Activated gamma-delta T cell (primary cell): Measurements from ENCODE around the gene VPS26B.
"Not testable (repeated sequence)": the region's sequence is repeated elsewhere in the genome, so short reads cannot be mapped to it uniquely, and the experiment has no call there.

Experiments used
- DNase-seq: peaks from one replicate; lab custom pipeline; 2025; lab: John Stamatoyannopoulos, UW

VPS26B gene

DNA sequence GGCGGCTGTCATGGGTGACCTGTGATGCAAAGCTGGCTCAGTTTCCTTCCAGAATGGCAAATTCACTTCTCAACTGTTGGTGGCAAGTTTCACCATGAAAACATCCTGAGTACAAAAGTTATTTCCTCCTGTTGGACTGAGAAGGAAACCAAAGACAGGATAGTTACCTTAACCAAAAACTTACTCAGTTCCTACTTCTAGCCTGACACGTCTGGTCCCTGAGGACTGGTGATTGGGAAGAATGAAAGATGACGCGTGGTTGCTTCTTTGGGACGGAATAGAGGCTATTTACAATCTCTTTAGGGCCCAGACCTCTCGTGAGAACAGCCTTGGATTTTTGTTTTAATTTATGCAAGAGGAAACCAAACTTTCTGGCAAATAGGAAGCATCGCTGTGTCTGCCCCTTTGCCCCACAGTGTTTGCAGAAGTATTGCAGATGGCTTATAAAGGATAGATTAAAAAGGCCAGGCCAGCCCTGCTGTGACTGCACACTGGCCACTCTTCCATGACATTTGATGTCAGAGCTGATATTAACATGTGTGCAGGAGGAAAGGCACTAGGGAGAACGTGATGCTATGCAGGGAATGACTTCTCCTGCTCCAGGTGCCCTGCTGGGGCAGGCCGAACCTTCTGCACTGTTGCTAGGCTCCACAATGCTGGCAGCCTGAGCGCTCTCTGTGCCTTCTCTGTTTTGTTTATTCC, 7.6 kb downstream of the VPS26B start:
- no peak for DNase-seq

- no peak for DNase-seq
Observed at GRCh38 chr11:134233729-134234179, 9.3 kb downstream of the VPS26B start.

DNA sequence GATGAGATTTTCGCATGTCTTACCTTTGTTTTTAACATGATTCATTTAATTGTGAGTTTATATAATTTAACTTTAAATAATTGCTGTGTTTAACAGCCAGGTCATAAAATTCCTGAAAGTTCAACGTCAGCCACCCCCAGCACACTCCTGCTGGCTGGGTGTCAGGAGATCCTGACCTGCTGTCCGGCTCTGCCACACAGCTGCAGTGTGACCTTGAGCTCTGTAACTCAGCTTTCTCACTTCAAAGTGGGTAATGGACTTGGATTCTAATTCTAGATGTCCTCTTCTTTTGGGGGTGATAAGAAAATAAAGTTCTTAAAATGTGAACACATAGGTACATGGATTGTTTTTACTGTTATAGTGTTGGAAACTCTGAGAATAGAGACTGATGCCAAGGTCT, 10.9 kb downstream of the VPS26B start:
- DNase-seq, result no peak

DNA sequence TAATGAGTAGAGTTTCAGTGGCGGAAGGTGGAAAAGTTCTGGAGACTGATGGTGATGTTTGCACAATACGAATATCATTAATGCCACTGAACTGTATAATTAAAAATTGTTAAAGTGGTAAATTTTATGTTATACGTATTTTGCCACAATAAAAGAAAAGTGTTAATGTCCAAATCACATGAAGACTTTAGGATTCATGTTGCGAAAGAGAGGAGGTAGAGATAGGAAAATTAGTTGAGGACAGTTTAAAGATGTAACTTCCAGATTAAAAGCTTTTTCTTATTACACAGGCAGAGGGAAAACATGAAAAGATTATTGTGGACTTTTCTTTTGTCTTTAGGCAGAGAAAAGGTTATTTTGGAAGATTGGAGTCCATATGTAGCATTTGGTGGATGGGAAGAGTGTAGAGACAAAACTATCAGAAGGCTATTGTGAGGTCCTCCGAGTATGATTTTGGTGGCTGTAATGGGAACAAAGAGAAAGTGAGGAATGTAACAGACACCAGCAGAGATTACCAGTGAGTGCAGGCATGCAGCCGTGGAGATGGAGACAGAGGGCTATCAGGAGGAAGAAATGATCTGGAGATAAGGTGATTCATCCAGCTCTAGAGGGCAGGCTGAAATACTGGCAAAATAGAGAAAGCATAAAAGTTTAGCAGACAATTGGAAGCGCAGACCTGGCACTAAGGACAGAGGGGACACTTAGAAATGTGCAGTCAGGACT, 12.5 kb downstream of the VPS26B start:
- no peak for DNase-seq

DNA sequence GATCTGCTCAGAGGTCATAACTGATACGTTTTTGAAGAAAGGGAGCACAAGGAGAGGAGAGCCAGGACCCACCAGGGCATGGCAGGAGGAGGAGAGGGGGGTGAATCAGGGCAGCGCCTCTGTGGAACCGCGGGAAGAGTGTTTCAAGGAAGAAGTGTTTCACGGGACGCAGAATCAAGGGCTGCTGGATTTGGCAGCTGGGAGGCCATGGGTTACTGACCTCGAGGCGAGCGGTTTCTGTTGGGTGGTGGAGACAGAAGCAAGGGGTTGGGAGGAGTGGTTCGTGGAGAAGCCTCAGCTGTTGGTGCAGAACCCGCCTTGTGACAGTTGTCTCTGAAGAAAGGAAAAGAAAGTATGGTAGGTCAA, 13.1 kb downstream of the VPS26B start:
- DNase-seq, result no peak

GRCh38 chr11:134238956-134239355, 14.5 kb downstream of the VPS26B start:
- DNase-seq, result no peak

- no peak for DNase-seq
Observed at GRCh38 chr11:134240592-134240991, 16.1 kb downstream of the VPS26B start.

GRCh38 chr11:134242376-134242775, 17.9 kb downstream of the VPS26B start:
- DNase-seq, result no peak

DNA sequence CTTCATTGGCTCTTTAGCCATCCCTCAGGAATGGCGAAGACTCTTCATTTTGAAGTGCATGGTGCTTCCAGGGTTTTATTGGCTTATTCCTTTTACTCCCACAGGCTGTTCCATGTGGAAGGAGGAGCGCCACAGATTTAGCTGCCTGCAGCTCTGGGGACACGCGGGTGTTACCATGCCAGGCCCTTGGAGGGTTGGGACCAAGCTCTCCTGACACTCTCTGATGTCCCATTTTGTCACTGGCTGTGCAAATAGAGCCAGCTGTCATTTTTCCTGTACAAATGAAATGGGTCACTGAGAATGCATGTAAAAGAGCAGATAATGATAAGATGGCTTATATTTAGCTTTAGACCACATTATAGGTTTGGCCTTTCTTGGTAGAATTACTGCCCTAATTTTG, 19.4 kb downstream of the VPS26B start:
- no peak for DNase-seq

- no peak for DNase-seq
Observed at GRCh38 chr11:134244593-134244992, 20.1 kb downstream of the VPS26B start.

- DNase-seq, result no peak
Observed at GRCh38 chr11:134245434-134245833, 21.0 kb downstream of the VPS26B start.

DNA sequence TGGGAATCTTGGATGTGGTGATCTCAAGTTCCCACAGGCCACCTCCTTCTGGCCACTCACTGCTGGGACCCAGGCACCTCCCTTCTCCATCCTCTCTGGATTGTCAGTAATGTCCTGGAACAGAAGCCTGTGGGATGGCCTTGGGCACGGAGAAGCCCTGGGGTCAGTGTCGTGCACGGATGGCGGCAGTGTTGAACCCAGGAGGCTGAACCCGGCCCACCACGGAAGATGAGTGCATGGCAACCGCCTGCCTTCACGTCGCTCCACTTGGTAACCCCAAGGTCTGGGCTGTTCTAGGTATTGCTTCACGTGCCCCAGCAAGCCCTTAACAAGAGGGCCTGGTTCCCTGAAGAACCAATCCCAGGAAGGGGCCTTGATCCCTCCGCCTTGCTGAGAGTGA, 21.6 kb downstream of the VPS26B start:
- DNase-seq, result no peak

- DNase-seq, result no peak
Observed at GRCh38 chr11:134246678-134247077, 22.2 kb downstream of the VPS26B start.

- no peak for DNase-seq
Observed at GRCh38 chr11:134248910-134249480, 24.5 kb downstream of the VPS26B start.

- DNase-seq, result no peak
Observed at GRCh38 chr11:134250246-134250645, 25.8 kb downstream of the VPS26B start.

DNA sequence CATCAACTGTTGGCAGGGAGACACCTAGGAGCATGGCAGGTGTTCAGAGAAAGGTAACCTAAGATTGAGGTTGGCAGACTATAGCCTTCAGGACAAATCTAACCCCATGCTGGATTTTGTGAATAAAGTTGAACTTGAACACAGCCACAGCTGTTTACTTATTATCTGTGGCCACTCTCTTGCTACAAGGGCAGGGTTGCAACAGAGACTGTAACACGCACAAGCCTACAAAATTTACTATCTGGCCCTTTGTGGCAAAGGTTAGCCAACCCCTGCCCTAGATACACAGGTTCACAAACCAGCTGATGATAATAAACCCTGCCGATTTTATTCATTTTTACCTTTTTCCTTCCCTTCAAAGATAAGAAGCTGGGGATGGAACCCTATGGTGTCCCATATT, 26.2 kb downstream of the VPS26B start:
- DNase-seq, result no peak

DNA sequence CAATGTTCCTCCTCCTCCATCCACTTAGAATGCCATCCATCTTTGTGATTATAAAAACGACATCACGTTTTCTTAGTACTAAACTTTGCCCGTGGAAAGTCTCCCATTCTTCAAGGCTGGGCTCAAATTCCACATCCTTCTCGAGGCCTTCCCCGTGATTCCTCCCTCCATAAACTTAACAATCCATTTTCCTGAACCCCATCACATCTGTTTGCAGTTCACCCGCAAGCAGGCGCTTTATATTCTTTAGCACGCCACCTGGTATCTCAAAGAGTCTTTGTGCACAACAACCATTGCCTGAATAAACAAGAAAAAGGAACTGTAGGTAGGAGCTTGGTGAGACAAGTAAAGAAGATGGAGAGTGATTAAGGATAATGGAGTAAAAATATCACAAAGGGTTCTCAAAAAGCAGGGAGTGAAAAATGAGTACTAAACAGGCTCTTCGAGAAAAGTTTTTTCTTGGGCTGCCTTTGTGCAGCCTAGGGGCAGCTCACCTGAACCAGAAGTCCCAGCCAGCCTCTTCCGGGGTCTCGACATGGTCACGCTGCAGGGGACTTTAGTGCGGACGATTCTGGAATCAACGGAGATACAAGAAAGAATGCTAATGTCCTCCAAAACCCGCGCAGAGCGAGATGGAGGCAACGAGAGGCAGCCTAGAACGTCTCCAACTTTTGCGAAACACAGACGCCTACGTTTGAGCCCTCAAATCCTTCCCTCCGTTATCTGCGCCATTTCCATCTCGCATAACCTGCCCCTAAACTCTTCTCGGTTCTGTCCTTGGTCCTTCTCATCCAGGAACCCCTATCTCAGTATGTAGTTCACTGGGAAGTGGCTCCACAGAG, 28.1 kb downstream of the VPS26B start:
- DNase-seq, result no peak

DNA sequence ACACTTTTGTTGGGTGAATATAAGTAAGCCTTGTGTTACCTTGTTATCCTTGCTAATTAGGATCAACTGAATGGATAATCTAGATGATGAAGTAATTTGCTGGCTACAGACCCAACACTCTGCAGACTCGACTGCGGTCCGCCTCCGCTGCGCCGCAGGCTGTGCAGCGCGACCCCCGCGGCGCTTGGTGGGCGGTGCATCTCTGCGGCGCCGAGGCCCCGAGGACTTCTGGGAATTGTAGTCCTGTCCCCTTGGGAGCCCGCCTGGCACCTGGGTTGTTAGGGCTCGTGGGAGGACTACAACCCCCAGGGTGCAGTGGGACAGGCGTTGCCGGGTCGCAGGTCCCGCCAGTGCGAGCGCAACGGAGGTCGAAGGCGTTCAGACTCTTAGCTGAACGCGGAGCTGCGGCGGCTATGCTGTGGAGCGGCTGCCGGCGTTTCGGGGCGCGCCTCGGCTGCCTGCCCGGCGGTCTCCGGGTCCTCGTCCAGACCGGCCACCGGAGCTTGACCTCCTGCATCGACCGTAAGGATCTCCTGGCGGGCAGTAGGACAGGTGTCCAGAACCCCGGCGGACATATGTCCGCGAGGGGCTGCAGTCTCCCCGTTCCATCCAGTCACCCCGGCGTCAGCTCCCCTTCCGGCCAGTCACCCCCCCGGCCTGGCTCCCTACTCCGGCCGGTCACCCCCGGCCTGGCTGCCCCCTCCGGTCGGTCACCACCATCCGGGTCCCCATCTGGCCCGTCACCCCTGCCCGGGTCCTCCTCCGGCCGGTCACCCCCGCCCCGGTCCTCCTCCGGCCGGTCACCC, 28.9 kb downstream of the VPS26B start, which contains the start of the genes ACAD8 and THYN1:
Gene ACAD8 (plus strand): TSS at position 381 of the 806 bp plus-strand sequence. CDS start 33 bp downstream, at position 414.
Gene THYN1 (minus strand): TSS at position 165 of the 806 bp plus-strand sequence. CDS start 470 bp downstream, outside the sequence.
- DNase-seq, result peak; percentile 83

DNA sequence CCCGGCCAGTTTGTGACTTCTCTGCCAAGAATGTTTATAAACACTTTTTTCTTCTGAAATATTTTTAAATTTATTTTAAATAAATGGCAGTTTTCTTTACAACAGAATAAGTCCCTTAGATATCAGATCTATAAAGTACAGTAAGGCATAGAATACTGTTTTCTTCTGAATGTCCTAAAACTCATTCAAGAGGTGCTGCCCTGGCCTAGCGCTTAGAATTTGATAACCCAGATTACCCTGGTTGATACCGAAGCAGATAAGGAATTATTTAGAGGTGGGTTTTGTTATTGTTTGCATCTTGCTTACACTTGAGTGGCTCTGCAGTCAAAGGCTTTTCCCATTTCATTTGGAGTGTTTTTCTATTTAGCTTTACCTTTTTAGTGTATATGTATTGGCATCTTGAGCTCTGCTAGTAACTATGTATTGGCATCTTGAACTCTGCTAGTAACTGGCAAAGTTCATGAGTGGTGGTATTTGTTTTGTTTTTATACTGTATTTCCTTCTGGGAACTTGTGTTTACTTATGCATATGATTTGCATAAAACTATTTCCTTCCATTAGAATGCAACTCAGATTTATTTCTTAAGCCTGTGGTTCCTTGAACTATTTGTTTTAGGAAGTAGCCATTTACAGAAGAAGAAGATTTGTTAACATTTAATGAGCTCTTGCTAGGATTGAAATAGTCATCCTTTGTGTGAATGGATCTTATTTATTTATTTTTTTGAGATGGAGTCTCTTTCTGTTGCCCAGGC, 30.1 kb downstream of the VPS26B start:
- DNase-seq, result no peak

DNA sequence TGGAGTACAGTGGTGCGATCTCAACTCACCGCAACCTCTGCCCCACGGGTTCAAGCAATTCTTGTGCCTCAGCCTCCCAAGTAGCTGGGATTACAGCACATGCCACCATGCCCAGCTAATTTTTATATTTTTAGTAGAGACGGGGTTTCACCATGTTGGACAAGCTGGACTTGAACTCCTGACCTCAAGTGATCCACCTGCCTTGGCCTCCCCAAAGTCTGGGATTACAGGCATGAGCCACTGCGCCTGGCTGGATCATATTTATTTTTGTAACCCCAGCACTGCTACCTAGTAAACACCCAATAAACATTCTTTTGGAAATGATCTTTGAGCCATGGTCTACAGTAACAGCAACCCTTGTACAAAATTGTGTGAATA, 30.7 kb downstream of the VPS26B start:
- DNase-seq, result not testable (repeated sequence)
